Islet precursor cell (in vitro differentiated cells): ENCODE measurements around the gene OR7D4.
"Not testable (repeated sequence)": the region's sequence is repeated elsewhere in the genome, so short reads cannot be mapped to it uniquely, and the experiment has no call there.

Source experiments
- DNase-seq: peaks from one replicate; pipeline ENCODE4 v3.0.0-alpha.2; 2018

The OR7D4 gene

DNA sequence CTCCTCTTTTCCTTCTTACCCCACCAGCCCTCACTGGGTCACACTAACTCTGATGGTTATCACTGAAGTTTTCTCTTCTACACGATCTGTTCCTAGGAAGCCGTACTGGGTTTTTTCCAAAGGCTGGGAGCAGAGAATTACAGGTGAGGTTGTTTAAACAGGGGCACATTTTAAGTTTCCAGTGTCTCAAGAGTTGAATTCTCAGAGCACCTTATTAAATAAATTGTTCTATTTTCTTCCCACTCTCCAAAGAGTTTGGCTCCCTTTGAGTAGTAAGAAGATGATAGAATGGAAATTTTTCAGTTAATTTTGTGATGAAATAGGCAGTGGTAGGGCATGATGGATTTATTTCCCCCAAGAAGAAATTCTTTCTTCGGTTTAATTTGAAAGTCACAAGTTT is at the start of gene OR7D4:
TSS of gene OR7D4 (minus strand) at position 101 of the 400 bp plus-strand sequence. CDS start 4,752 bp downstream, outside the sequence.
- no peak for DNase-seq

- no peak for DNase-seq
Observed at GRCh38 chr19:9251236-9251635, 31.8 kb upstream of the OR7D4 start.

- DNase-seq: no peak
Observed at GRCh38 chr19:9250630-9251029, 31.2 kb upstream of the OR7D4 start, which contains the start of gene OR7E24. Gene OR7E24 (plus strand): TSS chr19:9250930. CDS start chr19:9251044, 114 bp downstream.

DNA sequence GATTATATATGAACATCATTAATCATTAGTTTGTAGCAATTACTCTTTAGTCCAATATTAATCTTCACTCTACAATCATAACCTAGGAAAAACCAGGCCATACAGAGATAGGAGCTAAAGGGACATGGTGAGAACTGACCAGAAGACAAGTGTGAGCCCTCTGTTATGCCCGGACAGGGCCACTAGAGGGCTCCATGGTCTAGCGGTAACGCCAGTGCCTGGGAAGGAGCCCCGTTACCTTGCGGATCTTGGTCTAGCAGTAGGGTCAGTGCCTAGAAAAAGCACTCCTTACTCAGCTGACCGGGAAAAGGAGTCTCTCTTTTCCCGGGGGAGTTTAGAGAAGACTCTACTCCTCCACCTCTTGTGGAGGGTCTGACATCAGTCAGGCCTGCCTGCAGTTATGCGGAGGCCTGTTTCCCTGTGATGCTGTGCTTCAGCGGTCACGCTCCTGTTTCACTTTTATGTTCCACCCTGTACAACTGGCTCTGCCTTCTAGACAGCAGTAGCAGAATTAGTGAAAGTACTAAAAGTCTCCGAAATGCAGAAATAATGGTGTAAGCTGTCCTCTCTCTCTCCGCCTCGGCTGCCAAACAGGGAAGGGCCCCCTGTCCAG is 13.8 kb downstream of the OR7D4 start:
- DNase-seq: peak; percentile 83

- DNase-seq: not testable (repeated sequence)
Observed at GRCh38 chr19:9198044-9198443, 21.3 kb downstream of the OR7D4 start.

GRCh38 chr19:9189535-9189934 is 29.9 kb downstream of the OR7D4 start:
- no peak for DNase-seq

DNA sequence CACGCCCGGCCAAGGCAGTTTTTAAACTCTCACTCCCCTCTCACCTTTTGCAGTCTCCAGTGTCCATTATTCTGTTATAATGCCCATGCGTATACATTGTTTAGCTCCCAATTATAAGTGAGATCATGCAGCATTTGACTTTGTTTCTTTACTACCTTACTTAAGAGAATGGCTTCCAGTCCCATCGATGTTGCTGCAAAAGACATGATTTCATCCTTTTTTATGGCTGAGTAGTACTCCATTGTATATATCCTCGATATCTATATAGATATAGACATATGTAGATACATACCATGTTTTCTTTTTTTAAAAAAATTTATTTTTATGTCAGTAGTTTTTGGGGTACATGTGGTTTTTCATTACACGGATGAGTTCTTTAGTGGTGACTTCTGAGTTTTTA is 32.2 kb downstream of the OR7D4 start:
- DNase-seq: no peak

- DNase-seq: no peak
Observed at GRCh38 chr19:9183000-9183399, 36.4 kb downstream of the OR7D4 start.

GRCh38 chr19:9178901-9179300 is 40.5 kb downstream of the OR7D4 start, which contains the start of gene OR7D2:
Gene OR7D2 (plus strand): TSS chr19:9178979. CDS start chr19:9185782, 6,803 bp downstream.
- no peak for DNase-seq

- no peak for DNase-seq
Observed at GRCh38 chr19:9175326-9175725, 44.1 kb downstream of the OR7D4 start.

- no peak for DNase-seq
Observed at GRCh38 chr19:9171393-9171991, 47.9 kb downstream of the OR7D4 start.

GRCh38 chr19:9166846-9167245 is 52.5 kb downstream of the OR7D4 start:
- no peak for DNase-seq

- DNase-seq: no peak
Observed at GRCh38 chr19:9165261-9165660, 54.1 kb downstream of the OR7D4 start.

DNA sequence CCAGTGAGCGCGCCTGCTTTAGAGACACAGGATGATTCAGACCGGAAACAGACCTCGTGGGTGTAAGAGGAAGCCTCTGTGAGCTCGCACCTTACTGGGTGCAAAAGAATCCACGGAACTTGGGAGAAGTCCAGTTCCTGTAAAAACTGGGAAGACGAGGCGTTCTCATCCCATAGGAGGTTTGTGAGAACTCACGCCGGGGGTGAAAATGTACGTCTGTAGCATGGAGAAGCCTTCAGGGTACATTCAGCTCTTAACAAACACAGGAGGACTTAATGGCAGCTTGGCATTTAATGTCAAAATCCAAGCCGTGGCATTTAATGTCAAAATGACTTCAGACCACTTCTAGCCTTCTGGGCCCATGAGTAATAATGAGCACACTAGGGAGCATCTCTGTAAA is 58.0 kb downstream of the OR7D4 start:
- DNase-seq: no peak
